Limb (tissue), 2 donors: Measurements from ENCODE around the gene PCED1A.
A peak's percentile ranks its signal among the peaks of the same experiment; 100 is the strongest.

Source experiments
- DNase-seq, 2 donors: peaks; one replicate each; pipeline ENCODE4 v3.0.0-alpha.2; 2016; ENCODE audit errors: extremely low spot score in 2 of 2

PCED1A gene

DNA sequence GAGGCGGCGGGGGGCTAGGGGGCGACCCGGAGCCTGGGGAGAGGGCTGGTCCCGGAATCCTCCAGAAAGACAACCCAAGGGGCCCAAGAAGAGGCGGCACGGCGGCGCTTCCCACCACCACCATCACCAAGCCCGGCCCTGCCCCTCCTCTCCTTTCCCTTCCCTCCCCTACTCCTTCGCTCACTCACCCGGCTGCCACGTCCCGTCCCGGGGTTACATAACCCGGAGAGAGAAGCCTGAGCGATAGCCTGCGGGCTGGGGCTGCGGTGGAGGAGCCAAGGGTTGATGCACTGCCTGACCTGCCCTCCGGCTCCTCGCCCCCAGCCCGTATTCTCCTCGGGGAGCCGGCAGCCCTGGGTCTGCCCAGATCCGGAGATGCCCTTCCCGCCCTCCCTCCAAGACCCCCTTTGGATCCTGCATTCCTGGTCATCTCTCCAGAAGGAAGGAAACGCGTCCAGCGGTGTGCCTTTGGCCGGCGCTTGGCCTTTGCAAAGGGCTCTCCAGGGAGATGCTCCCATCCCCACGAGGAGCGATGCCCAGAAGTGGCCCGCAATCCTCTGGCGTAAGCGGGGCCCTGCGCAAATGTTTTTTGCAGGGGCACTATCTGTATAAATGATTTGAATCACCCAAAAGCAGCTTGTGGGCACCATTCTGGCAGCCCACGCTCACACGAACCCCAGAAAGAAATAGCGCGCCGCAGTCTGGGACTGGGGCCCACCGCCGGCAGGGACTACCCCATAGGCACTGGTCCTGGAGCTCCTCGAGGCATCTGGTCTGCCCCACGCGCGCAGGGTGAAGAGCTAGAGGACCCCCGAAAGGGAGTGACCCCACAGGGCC lies 35.4 kb downstream of the PCED1A start:
- DNase-seq, result no peak

DNA sequence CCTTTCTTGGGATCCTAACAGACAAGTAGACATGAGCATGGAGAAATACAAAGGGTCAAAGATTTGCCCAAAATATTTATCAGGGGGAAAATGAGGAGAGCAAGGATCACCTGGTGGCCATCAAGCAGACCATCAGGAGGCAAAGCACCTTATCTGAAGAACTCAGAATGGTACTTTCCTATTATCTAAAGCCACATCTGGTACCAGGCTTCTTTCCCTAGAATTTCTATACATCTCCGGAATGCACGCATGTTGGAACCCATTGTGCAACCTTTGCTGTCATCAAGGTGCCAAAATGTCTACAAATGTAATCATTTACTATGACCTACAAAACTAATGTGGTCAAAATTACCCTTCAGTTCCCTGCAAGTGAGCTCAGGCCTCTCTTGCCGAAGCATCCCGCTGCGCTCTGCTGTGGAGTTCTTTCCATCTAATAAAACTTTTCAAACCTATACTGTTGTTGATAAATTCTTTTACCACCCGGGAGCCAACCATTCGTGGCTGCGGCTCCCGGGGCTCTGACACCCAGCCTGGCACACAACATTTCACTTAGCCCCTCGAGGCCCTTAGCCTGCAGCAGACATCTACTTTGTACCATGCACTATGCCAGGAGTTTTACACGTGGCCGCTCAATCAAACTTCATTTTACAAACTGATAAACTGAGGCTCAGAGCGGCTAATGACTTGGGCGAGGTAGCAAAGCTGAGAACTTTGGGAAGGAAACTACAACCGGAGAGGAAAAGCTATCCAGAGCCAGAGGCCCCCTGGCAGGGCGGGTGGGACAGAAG lies 36.2 kb downstream of the PCED1A start:
- no peak for DNase-seq

DNA sequence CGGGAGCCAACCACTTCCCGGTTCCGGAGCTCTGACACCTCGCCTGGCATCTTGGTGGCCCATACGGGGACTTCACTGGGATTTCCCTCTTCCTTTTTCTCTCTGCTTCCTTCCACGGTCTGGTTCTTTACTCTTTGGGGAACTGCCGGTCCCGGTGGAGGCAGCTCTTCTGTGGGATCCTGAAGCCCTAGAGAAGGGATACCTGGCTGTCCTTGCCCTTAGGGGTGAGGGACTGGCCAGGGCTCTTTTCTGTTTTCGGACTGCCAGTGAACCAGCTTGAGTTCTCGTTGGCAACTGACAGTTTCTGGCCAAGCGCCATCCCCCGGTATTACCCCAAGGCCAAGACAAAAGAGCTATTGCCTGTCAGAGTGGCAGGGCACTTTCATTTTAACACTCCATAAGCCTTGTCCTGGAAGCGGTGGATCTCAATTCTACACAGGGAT lies 39.1 kb downstream of the PCED1A start:
- no peak for DNase-seq

- peak; percentile 45 to 78 for DNase-seq
Measured at GRCh38 chr20:2800521-2801285, 39.8 kb downstream of the PCED1A start, which contains the start of gene CPXM1. Gene CPXM1, minus strand, starts transcription at chr20:2800627. Its CDS starts 55 bp downstream, at chr20:2800572.

DNA sequence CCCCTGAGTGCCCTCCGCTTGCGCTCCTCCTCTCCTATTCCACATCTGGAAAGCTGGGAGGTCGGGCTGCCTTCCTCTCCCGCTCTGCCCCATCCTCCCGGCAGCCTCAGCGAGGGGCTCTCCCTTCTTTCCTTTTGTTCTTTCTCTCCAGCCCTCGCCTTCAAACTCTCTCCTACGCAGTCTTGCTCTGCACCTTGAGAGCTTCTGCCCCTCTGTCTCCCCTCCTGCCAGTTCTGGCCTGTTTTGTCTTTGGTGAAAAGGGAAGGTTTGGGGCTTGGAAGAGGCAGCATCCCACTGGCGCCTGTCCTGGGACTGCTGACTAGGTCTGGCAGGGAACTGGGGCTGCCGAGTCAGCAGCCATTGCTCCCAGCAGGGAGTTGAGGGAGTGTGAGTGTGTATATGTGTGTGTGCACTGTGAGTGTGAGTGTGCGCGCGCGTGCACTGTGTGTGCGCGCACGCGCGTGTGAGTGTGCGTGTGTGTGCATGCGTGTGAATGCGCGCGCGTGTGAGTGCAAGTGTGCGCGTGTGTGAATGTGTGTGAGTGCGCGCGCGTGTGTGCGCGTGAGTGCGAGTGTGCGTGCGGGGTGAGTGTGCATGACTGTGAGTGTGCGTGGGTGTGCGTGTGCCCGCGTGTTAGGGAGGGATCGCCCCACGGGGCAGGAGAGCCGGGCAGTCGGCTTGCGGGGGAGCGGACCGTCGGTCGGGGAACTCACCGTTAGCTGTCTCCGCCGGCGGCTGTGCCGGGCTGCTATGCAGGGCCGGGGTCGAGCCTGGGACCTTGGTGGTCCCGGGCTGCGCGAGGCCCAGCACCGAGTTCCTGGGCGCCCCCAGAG lies 40.6 kb downstream of the PCED1A start:
- DNase-seq, result peak; percentile 21 to 66

DNA sequence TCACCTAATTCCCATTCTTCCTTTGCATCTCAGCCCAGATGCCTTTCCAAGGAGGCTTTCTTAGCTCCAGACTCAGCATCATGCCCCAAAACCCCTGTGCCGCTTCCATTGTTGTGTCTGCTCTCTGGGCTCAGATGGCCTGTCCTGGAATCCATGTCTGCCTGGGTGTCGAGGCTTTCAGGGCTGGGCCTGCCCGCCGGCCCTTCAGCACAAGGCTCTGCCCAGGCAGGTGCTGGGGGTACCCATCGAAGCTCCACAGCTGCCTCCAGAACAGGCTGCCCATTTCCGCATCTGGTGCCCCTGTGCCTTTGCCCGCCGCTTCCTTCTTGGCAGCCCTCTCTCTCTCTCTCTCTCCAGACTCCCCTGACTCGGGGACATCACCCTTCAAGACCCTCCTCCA lies 41.2 kb downstream of the PCED1A start:
- DNase-seq, result no peak

DNA sequence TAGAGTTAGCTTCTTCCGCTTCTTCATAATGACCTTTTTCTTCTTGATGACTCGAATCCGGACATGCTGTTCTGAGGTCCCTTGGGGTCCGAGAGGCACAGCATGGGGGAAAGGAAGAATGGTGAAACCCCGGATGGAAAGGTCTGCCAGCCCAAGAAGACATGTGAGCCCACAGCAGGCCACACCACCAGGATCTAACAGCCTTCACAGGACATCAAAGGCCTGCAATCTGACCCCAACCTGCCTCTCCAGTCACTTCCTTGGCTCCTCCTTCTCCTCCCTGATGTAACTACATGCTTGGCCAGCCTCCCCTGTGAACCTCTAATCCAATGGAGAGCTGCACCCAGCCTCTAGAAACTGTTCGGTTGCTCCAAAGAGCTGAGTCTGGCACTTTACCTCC lies 41.6 kb downstream of the PCED1A start:
- no peak for DNase-seq

GRCh38 chr20:2798095-2798805 lies 42.2 kb downstream of the PCED1A start:
- DNase-seq, result no peak

GRCh38 chr20:2797136-2797983 lies 43.1 kb downstream of the PCED1A start:
- no peak for DNase-seq

DNA sequence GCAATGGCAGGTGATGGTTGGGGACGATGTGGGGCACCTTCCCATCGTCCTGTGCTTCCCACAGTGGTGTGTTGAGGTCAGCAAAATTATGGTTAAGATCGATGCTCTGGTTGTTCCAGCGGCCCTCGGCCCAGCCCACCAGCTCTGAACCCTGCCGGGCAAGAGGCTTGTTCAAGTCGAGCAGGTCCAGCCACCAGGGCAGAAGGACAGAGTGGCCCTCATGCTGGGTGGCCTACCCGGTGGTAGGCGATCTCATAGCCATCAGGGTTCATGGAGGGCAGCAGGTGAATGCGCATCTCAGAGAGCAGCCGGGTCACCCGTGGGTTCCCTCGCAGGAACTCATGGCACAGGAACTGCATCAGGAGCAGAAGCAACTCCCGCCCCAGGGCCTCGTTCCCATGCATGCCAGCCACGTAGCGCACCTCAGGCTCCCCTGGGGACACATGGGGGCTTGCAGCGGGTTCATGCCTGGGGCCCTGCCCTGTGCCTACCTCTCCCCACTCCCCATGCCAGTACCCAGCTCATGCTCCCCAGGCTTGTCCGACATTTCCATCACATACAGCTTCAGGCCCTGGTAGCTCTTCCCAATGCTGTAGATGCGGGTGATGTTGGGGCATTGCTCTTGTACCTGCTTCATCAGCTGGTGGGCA lies 44.3 kb downstream of the PCED1A start:
- no peak for DNase-seq

- no peak for DNase-seq
Measured at GRCh38 chr20:2795451-2795850, 45.0 kb downstream of the PCED1A start.

- DNase-seq, result no peak
Measured at GRCh38 chr20:2794866-2795447, 45.5 kb downstream of the PCED1A start.

- DNase-seq, result no peak
Measured at GRCh38 chr20:2794202-2794748, 46.2 kb downstream of the PCED1A start.

DNA sequence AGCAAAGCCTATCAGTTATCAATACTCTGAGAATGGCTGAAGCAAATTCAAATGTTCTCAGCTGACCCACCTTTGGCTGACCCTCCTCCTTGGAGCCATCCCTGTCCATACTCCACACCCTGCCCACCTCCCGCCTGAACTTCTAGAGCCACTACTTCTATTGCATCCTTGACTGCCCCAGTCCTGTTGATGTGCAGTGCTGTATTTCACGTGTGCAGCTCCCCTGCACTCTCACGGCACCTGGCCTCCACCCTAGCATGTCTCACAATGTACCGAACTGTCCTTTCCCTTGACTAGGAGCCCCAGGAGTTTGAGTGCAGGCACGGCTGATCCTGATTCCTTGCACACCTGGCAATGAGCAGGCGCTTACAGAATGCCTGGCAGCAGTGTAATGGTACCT lies 47.0 kb downstream of the PCED1A start:
- no peak for DNase-seq
